Body of pancreas (tissue), 4 donors: Measurements from ENCODE around the gene REV3L. TPM values are rescaled to one million over a fixed set of nuclear protein-coding genes. Genes with fewer than 3 reads are reported as not detected.

Source experiments
- ATAC-seq: fragments of 150-250 bp; one replicate; pipeline ENCODE4 v1.9.1; 2016
- DNase-seq, 4 donors: peaks; one replicate each; pipeline ENCODE4 v3.0.0-alpha.2; 2019
- H3K27ac ChIP-seq, 4 donors: fragments of 200-600 bp; sonication (generic); 1 replicate in 3 of 4; 2 replicates in 1 of 4; pipeline versions ENCODE4 v1.5.1 to v1.6.1; 2016 to 2019; ENCODE audit warnings: mild to moderate bottlenecking in 1 of 4, mixed read lengths in 1 of 4, moderate library complexity in 1 of 4
- H3K27me3 ChIP-seq, 2 donors: fragments of 200-600 bp; sonication (generic); one replicate each; pipeline ENCODE4 v1.6.0; 2016; ENCODE audit warnings: mild to moderate bottlenecking in 1 of 2
- H3K36me3 ChIP-seq, 2 donors: fragments of 200-600 bp; sonication (generic); replicated peaks in 1 of 2; 2 replicates each; pipeline ENCODE4 v1.5.1; 2016; ENCODE audit warnings: low read depth in 2 of 2; ENCODE audit not compliant: insufficient read depth in 1 of 2
- H3K4me1 ChIP-seq: fragments of 200-600 bp; sonication (generic); one replicate; pipeline ENCODE4 v1.6.0; 2016
- H3K4me3 ChIP-seq, 2 donors: fragments of 200-600 bp; sonication (generic); 1 replicate in 1 of 2; 2 replicates in 1 of 2; pipeline ENCODE4 v1.5.1; 2016 to 2019
- H3K9me3 ChIP-seq, 3 donors: fragments of 200-600 bp; sonication (generic); 1 replicate in 2 of 3; 2 replicates in 1 of 3; pipeline ENCODE4 v1.5.1; 2016
- POLR2A ChIP-seq, 3 donors: fragments of 450-650 bp; IDR thresholded peaks; one replicate each; pipeline ENCODE4 v1.6.1; 2016; ENCODE audit warnings: antibody characterized with exemption in 3 of 3, mild to moderate bottlenecking in 2 of 3
- WGBS, 2 donors: methylation state at CpG; one replicate each; pipeline ENCODE4 v1.1.5; 2017; 5-methylcytosine and 5-hydroxymethylcytosine counted together
- intact Hi-C: fragments of 100-400 bp; cut with DNase I; formaldehyde crosslinking; loops from one replicate; pipeline ENCODE4 v1.15.1; 2023
- total RNA-seq, 2 donors: library from RNA; depleted of rRNA; stranded (reverse); fragments of >200 nt; gene quantifications; one replicate each; pipeline ENCODE4 v1.1.0, GENCODE V29; 2016
- TF ChIP-seq, protein P1 (sequence below), 7 experiments: fragments of 450-650 bp in 4 of 7; fragments of 200-600 bp in 3 of 7; sonication (generic) in 3 of 7; IDR thresholded peaks; one replicate each; pipeline ENCODE4 v1.5.1; 2016 to 2019; ENCODE audit warnings: antibody characterized with exemption in 7 of 7

REV3L gene
- total RNA-seq, 2 donors from 2014 or later, result 28.3 to 29.7 TPM

DNA sequence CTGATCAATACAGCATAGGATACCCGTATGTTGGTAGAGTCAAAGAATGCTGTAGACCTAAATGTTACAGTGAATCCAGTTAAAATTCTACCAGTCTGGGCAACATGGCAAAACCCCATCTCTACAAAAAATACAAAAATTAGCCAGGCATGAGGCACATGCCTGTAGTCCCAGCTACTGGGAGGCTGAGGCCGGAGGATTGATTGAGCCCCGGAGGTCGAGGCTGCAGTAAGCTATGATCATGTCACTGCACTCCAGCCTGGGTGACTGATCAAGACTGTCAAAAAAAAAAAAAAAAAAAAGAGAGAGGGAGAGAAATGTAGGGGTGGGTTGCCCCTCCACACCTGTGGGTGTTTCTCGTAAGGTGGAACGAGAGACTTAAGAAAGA, 228.2 kb downstream of the REV3L start:
- Histone ChIP-seq H3K9me3 (no peaks in the 10 kb centered on the region), H3K27ac (no peak overlapping the region), H3K36me3 (no peaks in the 10 kb centered on the region), H3K4me1 (peaks cover 6% of the 10 kb centered on the region), H3K4me3 (no peak overlapping the region), H3K27me3 (no peaks in the 10 kb centered on the region)
- intact Hi-C loops, result no loop called here
- TF ChIP-seq, protein P1, sequence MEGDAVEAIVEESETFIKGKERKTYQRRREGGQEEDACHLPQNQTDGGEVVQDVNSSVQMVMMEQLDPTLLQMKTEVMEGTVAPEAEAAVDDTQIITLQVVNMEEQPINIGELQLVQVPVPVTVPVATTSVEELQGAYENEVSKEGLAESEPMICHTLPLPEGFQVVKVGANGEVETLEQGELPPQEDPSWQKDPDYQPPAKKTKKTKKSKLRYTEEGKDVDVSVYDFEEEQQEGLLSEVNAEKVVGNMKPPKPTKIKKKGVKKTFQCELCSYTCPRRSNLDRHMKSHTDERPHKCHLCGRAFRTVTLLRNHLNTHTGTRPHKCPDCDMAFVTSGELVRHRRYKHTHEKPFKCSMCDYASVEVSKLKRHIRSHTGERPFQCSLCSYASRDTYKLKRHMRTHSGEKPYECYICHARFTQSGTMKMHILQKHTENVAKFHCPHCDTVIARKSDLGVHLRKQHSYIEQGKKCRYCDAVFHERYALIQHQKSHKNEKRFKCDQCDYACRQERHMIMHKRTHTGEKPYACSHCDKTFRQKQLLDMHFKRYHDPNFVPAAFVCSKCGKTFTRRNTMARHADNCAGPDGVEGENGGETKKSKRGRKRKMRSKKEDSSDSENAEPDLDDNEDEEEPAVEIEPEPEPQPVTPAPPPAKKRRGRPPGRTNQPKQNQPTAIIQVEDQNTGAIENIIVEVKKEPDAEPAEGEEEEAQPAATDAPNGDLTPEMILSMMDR (IDR thresholded peaks at IDR 0.05), result no peak
- TF ChIP-seq POLR2A (IDR thresholded peaks at IDR 0.05), result no peak
- 87 to 90% methylated on average over 6 of the region's 6 CpGs for WGBS, 2 donors
- ATAC-seq (no peak), DNase-seq (no peak)

DNA sequence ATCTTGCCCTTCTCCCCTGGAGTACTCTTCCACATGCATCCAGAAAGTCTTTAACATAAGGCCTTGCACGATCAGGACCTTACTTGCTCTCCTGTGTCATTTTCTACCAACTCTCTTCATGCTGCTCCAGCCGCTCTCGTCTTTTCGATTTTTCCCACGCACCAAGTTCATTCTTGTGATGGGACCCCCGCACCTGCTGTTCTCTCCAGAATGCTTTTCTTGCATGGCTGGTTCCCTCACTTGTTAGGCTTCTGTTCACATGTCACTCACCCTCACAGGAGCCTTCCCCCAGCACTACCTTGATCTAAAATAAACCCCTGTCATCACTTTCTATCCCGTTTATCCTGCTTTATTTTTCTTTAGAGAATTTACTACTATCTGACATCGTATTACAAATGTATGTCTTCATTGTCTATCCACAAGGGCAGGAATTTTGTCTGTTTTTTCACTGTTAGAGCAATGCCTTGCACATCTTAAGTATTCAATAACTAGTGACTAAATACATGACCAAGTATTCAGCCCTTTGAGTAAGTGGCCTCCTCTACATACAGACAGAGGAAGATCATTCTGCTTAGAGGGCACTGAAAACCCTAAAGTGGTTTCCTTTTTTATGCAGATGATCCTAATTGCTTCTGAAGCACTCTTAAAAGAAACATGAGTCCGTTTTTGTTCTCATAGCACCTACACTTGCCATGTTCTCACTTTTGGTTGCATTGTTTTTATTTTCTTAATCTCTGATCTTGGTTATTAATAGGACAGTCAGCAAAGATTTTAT, 228.8 kb downstream of the REV3L start:
- 74 to 81% methylated on average over 9 of the region's 9 CpGs for WGBS, 2 donors
- no peak for DNase-seq
- TF ChIP-seq, protein P1 (IDR thresholded peaks at IDR 0.05), result no peak
- no peak for TF ChIP-seq POLR2A (IDR thresholded peaks at IDR 0.05)

DNA sequence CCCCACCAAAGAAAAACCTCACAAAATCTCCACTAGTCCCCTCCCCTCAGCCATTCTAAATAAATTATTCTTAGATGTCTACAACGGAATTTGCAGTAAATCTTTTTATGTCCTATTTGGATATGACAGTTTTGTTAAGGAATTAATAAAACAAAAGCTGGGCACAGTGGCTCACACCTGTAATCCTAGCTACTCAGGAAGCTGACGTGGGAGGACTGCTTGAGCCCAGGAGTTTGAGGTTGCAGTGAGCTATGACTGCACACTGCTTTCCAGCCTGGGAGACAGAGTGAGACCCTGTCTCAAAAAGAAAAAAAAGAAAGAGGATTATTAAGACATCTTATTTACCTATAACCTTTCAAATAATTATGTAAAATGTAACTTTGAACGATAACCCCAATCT, 230.3 kb downstream of the REV3L start:
- no peak overlapping the region for H3K4me3 ChIP-seq
- no peaks in the 10 kb centered on the region for H3K4me1 ChIP-seq
- intact Hi-C loops, result no loop called here
- no peaks in the 10 kb centered on the region for H3K36me3 ChIP-seq
- ATAC-seq (no peak), DNase-seq (no peak)
- H3K27me3 ChIP-seq, result no peaks in the 10 kb centered on the region
- H3K9me3 ChIP-seq, result no peaks in the 10 kb centered on the region
- no peak for TF ChIP-seq POLR2A (IDR thresholded peaks at IDR 0.05)
- TF ChIP-seq, protein P1 (IDR thresholded peaks at IDR 0.05), result no peak
- WGBS, 2 donors, result 79 to 80% methylated on average over 3 of the region's 3 CpGs
- H3K27ac ChIP-seq, result no peak overlapping the region

More for the DNA sequence above, 228.8 kb downstream of the REV3L start:
- H3K27me3 ChIP-seq, result no peaks in the 10 kb centered on the region
- H3K27ac ChIP-seq, result no peak overlapping the region
- ATAC-seq, result no peak
- H3K9me3 ChIP-seq, result no peaks in the 10 kb centered on the region
- H3K4me3 ChIP-seq, result no peak overlapping the region
- H3K36me3 ChIP-seq, result no peaks in the 10 kb centered on the region
- peaks cover 4% of the 10 kb centered on the region for H3K4me1 ChIP-seq
- intact Hi-C loops, result no loop called here

DNA sequence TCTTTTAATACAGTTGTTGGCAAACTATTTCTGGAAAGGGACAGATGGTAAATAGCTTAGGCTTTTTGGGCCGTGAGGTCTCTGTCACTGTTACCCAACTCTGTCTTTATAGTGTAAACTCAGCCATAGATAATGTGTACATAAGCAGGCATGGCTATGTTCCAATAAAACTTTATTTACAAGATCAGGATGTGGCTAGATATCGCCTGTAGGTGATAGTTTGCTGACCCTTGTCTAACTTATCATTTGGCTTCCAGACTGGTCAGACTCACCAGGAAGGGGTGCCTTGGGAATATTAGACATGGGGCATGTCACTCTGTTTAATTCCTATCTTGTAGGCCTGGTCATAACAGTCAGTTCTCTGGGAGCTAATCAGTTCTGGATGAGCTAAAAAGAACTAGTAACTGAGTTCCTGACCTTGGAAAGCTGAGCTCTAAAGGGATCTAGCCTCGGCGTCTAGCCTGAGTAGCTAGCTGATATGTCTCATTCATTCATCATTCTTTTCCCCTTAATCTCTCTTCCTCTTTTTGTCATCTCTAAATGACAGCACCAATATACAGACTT, 232.1 kb downstream of the REV3L start:
- Histone ChIP-seq H3K27ac (no peak overlapping the region), H3K4me3 (no peak overlapping the region), H3K27me3 (no peaks in the 10 kb centered on the region), H3K9me3 (no peaks in the 10 kb centered on the region), H3K36me3 (no peaks in the 10 kb centered on the region), H3K4me1 (no peaks in the 10 kb centered on the region)
- intact Hi-C loops, result no loop called here
- DNase-seq, result no peak
- TF ChIP-seq, protein P1 (IDR thresholded peaks at IDR 0.05), result no peak
- TF ChIP-seq POLR2A (IDR thresholded peaks at IDR 0.05), result no peak
- ATAC-seq, result no peak
- WGBS, 2 donors, result 46 to 53% methylated on average over 4 of the region's 4 CpGs

Other genes with a start within 250 kb of the REV3L start
- gene TRAF3IP2, start 122.7 kb upstream of the REV3L start, total RNA-seq, result 10 to 100 TPM; 15.8 to 29.0 TPM